ENCODE data around the gene PCDH10.

PCDH10 gene

GRCh38 chr4:133186210-133186609 lies 37.1 kb downstream of the PCDH10 start:
- no peak overlapping the region for H3K4me2 ChIP-seq (ENCODE audit: low read length)
- H3K9me2 ChIP-seq (replicated peaks; ENCODE audit: control insufficient read depth, low read length) = no peaks in the 10 kb centered on the region
- H3K4me1 ChIP-seq (ENCODE audit: control insufficient read depth, low read length) = no peaks in the 10 kb centered on the region
- H3K79me2 ChIP-seq (ENCODE audit: control insufficient read depth, low read length) = no peaks in the 10 kb centered on the region
- TF ChIP-seq EZH2phosphoT487 (IDR thresholded peaks at IDR 0.05; ENCODE audit: borderline replicate concordance, low read length) = no peak
- TF ChIP-seq CTCF (IDR thresholded peaks at IDR 0.05; ENCODE audit: low read depth, low read length, poor library complexity, severe bottlenecking) = no peak
- H3F3A ChIP-seq (ENCODE audit: control insufficient read depth, insufficient read depth) = no peaks in the 10 kb centered on the region
- H3K9me3 ChIP-seq (ENCODE audit: control insufficient read depth, insufficient read depth, low read length) = no peaks in the 10 kb centered on the region
- no peak overlapping the region for H3K27ac ChIP-seq (ENCODE audit: low read depth, low read length)
- H3K4me3 ChIP-seq (ENCODE audit: low read length) = no peak overlapping the region
- H3K36me3 ChIP-seq (ENCODE audit: control insufficient read depth, low read length) = no peaks in the 10 kb centered on the region
- no peaks in the 10 kb centered on the region for H4K20me1 ChIP-seq (ENCODE audit: control insufficient read depth, insufficient read depth, low read depth, low read length)
- no peaks in the 10 kb centered on the region for H3K27me3 ChIP-seq (ENCODE audit: control insufficient read depth, low read length)

DNA sequence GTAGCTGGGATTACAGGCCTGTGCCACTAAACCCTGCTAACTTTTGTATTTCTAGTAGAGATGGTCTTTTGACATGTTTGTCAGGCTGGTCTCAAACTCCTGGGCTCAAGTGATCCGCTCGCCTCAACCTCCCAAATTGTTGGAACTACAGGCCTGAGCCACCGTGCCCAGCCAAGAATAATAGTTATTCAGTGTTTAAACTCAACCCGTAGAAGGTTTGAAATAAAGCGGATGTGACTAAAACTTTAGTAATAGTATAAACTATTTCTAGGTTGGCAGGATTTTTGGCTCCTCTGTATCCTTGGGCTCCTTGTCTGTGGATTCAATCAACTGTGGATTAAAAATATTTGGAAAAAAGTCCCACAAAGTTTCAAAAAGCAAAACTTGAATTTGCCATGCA lies 37.8 kb downstream of the PCDH10 start:
- H3K9me2 ChIP-seq (replicated peaks; ENCODE audit: control insufficient read depth, low read length) = no peaks in the 10 kb centered on the region
- no peaks in the 10 kb centered on the region for H3K27me3 ChIP-seq (ENCODE audit: control insufficient read depth, low read length)
- no peak overlapping the region for H3K4me3 ChIP-seq (ENCODE audit: low read length)
- H3K4me2 ChIP-seq (ENCODE audit: low read length) = no peak overlapping the region
- H3K79me2 ChIP-seq (ENCODE audit: control insufficient read depth, low read length) = no peaks in the 10 kb centered on the region
- H3K9me3 ChIP-seq (ENCODE audit: control insufficient read depth, insufficient read depth, low read length) = no peaks in the 10 kb centered on the region
- H3K36me3 ChIP-seq (ENCODE audit: control insufficient read depth, low read length) = no peaks in the 10 kb centered on the region
- no peak overlapping the region for H3K27ac ChIP-seq (ENCODE audit: low read depth, low read length)
- H4K20me1 ChIP-seq (ENCODE audit: control insufficient read depth, insufficient read depth, low read depth, low read length) = no peaks in the 10 kb centered on the region
- H3K4me1 ChIP-seq (ENCODE audit: control insufficient read depth, low read length) = no peaks in the 10 kb centered on the region
- no peaks in the 10 kb centered on the region for H3F3A ChIP-seq (ENCODE audit: control insufficient read depth, insufficient read depth)
- TF ChIP-seq CTCF (IDR thresholded peaks at IDR 0.05; ENCODE audit: low read depth, low read length, poor library complexity, severe bottlenecking) = no peak
- no peak for TF ChIP-seq EZH2phosphoT487 (IDR thresholded peaks at IDR 0.05; ENCODE audit: borderline replicate concordance, low read length)

GRCh38 chr4:133188433-133189146 lies 39.5 kb downstream of the PCDH10 start:
- no peak overlapping the region for H3K27ac ChIP-seq (ENCODE audit: low read depth, low read length)
- no peaks in the 10 kb centered on the region for H3K27me3 ChIP-seq (ENCODE audit: control insufficient read depth, low read length)
- H3K4me3 ChIP-seq (ENCODE audit: low read length) = no peak overlapping the region
- no peaks in the 10 kb centered on the region for H3K9me3 ChIP-seq (ENCODE audit: control insufficient read depth, insufficient read depth, low read length)
- no peaks in the 10 kb centered on the region for H3F3A ChIP-seq (ENCODE audit: control insufficient read depth, insufficient read depth)
- H3K36me3 ChIP-seq (ENCODE audit: control insufficient read depth, low read length) = no peaks in the 10 kb centered on the region
- H3K79me2 ChIP-seq (ENCODE audit: control insufficient read depth, low read length) = no peaks in the 10 kb centered on the region
- TF ChIP-seq CTCF (IDR thresholded peaks at IDR 0.05; ENCODE audit: low read depth, low read length, poor library complexity, severe bottlenecking) (no peak), EZH2phosphoT487 (IDR thresholded peaks at IDR 0.05; ENCODE audit: borderline replicate concordance, low read length) (no peak)
- H3K4me1 ChIP-seq (ENCODE audit: control insufficient read depth, low read length) = no peaks in the 10 kb centered on the region
- no peaks in the 10 kb centered on the region for H3K9me2 ChIP-seq (replicated peaks; ENCODE audit: control insufficient read depth, low read length)
- H3K4me2 ChIP-seq (ENCODE audit: low read length) = no peak overlapping the region
- no peaks in the 10 kb centered on the region for H4K20me1 ChIP-seq (ENCODE audit: control insufficient read depth, insufficient read depth, low read depth, low read length)
